HG03558 (cell line): ENCODE data around the gene CCR3.

ENCODE experiments used
- ATAC-seq: cut with Tn5 transposase; IDR thresholded peaks from one replicate; pipeline ENCODE4 v1.9.1; 2021; ENCODE audit warnings: moderate number of reproducible peaks; ENCODE audit not compliant: unreplicated experiment; ENCODE audit errors: extremely low read depth

The CCR3 gene

DNA sequence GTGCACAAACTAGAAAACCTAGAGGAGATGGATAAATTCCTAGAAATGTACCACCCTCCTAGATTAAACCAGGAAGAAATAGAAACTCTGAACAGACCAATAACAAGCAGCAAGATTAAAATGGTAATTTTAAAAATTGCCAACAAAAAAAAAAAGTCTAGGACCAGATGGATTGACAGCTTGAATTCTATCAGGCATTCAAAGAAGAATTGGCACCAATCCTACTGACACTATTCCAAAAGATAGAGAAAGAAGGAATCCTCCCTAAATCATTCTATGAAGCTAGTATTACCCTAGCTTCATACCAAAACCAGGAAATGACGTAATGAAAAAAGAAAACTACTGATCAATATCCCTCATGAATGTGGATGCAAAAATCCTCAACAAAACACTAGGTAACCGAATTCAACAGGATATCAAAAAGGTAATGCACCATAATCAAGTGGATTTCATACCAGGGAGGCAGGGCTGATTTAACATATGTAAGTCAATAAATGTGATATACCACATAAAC is 24.0 kb upstream of the CCR3 start:
- no peak for ATAC-seq

GRCh38 chr3:46221391-46221790 is 20.9 kb upstream of the CCR3 start:
- no peak for ATAC-seq

DNA sequence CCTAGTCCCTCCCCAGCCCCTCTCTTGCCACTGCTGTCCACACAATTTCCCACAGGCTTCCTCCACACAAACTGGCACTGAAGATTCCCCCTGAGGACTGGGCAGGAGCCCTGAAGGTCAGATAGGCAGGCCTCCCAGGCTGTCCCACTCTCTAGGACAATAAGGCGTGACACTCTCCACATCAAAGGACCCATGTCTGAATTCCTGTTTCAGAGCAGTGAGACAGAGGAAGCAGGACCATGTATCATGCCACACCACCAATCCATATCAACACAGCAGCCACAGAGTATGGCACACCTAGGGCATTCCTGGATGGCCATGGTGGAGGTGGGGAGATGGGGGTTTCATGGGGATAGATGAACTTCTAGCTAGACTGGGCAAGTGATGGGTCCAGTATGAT is 20.3 kb upstream of the CCR3 start:
- no peak for ATAC-seq

- ATAC-seq, result no peak
Observed at GRCh38 chr3:46222435-46223161, 19.7 kb upstream of the CCR3 start.

GRCh38 chr3:46228260-46229242 is 13.7 kb upstream of the CCR3 start:
- ATAC-seq, result no peak

DNA sequence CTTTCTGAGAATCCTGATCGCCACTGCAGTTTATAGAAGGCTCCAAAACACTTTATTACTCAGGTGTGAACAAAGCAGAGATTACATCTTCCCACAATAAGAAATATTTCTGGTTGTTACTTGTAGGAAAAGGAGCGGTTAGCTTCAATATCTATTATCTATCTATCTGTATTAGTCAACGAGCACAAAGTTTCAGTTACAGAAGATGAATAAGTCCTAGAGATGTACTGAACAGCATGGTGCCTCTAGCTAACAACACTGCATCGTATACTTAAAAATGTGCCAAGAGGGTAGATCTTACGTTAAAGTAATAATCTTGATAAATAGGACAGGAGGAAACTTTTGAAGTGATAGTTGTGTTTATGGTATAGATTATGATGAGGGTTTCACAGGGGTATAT is 10.9 kb upstream of the CCR3 start:
- ATAC-seq, result no peak

DNA sequence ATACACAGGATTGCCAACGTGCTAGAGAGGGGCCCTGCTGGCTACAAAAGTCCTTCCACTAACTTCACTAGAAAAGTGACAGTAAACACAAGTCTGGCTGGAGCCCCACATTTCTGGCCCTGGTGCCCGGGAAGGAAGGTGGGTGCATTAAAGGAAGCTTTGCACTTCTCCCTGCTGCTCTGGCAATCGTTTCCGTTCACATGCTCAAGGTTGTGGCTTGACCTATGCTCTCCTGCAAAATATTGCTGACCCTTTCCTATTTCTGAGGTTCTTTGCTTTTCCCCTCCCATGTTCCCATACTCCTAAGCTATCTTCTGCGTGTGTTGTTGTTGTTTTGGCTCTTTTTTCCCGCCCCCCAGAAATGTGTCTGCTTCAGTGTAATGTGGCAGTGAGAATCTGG is 9.1 kb upstream of the CCR3 start:
- no peak for ATAC-seq

GRCh38 chr3:46235425-46235824 is 6.8 kb upstream of the CCR3 start:
- ATAC-seq, result no peak

DNA sequence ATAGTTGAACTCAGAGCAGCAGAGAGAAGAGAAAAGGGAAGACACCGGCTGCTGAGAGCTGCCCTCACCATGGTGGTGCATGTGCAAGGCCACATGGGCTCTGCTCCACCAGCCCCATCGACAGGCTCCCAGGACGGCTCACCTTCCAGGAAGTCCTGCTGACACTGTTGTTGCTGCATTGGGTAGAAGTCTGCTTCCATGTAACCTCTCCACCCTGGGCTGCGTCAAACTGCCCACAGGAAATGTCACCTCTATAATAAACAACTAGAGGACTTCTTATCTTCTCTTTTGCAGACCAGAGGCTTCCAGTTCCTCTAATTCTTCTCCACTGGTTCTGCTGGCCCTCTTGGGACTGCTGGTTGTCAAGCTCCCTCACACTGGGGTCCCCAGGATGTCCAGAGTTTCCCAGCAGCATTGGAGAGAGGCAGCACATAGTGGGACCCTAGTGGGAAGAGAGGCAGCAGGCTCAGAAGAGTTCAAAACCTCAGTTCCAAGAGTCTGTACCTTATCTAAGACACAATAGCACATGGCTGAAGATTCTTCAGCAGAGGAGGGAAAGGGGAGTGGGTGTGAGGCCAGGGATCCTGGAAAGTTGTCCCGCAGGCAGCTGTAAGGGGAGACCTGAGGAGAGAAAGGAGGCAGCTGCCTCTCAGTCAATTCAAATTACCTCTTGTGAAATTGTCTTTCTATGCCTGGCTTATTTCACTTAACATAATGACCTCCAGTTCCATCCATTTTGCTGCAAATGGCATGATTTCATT is 5.8 kb upstream of the CCR3 start:
- no peak for ATAC-seq

GRCh38 chr3:46238386-46238785 is 3.9 kb upstream of the CCR3 start:
- no peak for ATAC-seq

DNA sequence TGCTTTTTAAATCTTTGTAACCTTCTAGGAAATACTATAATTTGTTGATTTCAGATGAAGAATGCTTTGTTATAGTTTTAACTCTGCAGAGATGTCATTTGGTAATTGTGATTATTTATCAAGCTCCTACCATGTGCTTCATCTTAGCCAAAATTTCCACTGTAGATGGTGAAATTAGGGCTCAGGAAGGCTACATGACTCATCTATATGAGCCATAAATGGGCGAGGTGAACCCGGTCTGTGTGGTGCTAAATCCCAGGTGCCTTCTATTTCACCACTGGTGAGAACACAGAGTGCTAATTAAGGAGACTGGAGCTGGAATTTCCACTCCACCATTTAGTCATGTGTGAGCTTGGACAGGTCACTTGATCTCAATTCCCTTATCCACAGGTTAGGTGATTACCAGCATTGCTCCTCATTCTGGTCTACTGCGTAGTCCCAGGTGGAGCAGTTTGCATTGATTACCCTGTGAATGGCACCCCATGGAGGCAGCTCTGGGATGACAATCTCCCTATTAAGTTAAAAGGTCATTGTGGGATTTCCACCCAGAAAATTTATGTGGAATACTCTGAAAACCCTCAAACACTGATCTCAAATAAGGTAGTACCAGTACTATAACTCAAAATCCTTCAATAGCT is 2.8 kb upstream of the CCR3 start:
- ATAC-seq, result no peak

GRCh38 chr3:46239952-46240351 is 2.3 kb upstream of the CCR3 start:
- ATAC-seq, result no peak

DNA sequence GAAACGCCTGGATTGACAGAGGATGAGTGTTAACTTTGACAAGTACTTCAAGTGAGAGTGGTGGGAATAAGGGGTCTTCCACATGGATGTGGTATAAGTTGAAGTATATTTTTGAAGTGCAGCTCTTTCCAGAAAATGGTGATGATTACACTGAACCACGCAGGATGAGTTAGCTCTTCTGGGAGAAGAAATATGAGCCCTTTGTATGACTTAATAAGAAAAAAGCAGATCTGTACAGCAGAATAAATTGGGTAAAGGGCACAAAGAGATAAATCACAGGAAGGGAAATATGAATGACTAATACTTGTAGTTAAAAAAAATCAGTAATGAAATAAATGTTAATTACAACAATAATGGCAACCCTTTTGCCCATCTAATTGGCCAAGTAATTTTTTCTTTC is 1.3 kb downstream of the CCR3 start:
- ATAC-seq, result no peak

- ATAC-seq, result no peak
Observed at GRCh38 chr3:46245146-46245545, 2.9 kb downstream of the CCR3 start.

- ATAC-seq, result no peak
Observed at GRCh38 chr3:46252980-46253379, 10.7 kb downstream of the CCR3 start.

GRCh38 chr3:46258525-46258924 is 16.3 kb downstream of the CCR3 start:
- ATAC-seq, result no peak

- ATAC-seq, result no peak
Observed at GRCh38 chr3:46261926-46262594, 19.8 kb downstream of the CCR3 start.

- ATAC-seq, result no peak
Observed at GRCh38 chr3:46264002-46264401, 21.7 kb downstream of the CCR3 start.

GRCh38 chr3:46266598-46266997 is 24.3 kb downstream of the CCR3 start:
- ATAC-seq, result no peak

DNA sequence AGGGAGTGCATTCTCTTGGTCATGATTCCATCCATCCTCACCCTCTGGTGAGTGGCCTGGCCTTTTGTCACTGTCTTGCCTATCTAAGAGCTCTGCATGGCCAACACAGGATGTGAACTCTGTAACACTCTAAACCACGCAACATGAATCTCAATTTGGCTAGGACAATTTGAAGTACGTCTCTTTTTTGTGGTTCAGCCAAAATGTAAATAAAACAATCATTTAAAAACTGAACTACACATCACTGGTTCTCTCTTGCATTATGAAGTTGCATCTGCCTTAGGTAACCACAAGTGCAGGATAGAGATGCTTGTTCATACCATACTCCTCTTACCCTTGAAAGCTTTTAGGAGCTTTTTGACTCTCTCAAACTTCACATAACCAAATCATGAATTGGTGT is 27.3 kb downstream of the CCR3 start:
- ATAC-seq, result no peak
